K562 (cell line): Measurements from ENCODE around the gene PPP1R12B. TPM values are rescaled to one million over a fixed set of nuclear protein-coding genes. Genes with fewer than 3 reads are reported as not detected.

Source experiments
- ATF1 ChIP-seq, 2 experiments: fragments of 450-650 bp in 1 of 2; IDR thresholded peaks; 2 replicates each; pipeline ENCODE4 v1.6.1; 2016; ENCODE audit warnings: missing compliant biosample characterization in 1 of 2, missing genetic modification characterization in 1 of 2
- CBFA2T2 ChIP-seq: fragments of 450-650 bp; conservative IDR thresholded peaks from 2 replicates; pipeline ENCODE4 v1.6.1; 2017; ENCODE audit warnings: mild to moderate bottlenecking
- CEBPB ChIP-seq: fragments of 450-650 bp; IDR thresholded peaks from 2 replicates; pipeline ENCODE4 v1.6.1; 2016; ENCODE audit warnings: missing genetic modification characterization, missing compliant biosample characterization
- CSDE1 ChIP-seq, 2 experiments: fragments of 450-650 bp; IDR thresholded peaks; 2 replicates each; pipeline ENCODE4 v1.6.1; 2016; ENCODE audit warnings: mild to moderate bottlenecking in 1 of 2
- DPF2 ChIP-seq: fragments of 450-650 bp; IDR thresholded peaks from 2 replicates; pipeline ENCODE4 v1.6.1; 2016
- ELF2 ChIP-seq: fragments of 250-450 bp; sonication (Bioruptor Pico); IDR thresholded peaks from 2 replicates; pipeline ENCODE4 v1.5.0; 2021; ENCODE audit warnings: mild to moderate bottlenecking
- EP300 ChIP-seq: IDR thresholded peaks from 2 replicates; pipeline ENCODE4 v1.6.1; 2012; ENCODE audit warnings: low read length, improper control_type of control experiment
- HDAC1 ChIP-seq, 2 experiments: fragments of 450-650 bp; IDR thresholded peaks; 2 replicates each; pipeline ENCODE4 v1.6.1; 2016 to 2017; ENCODE audit warnings: inconsistent platforms in 1 of 2, mild to moderate bottlenecking in 1 of 2, moderate library complexity in 1 of 2
- HDAC2 ChIP-seq: fragments of 450-650 bp; IDR thresholded peaks from 2 replicates; pipeline ENCODE4 v1.6.1; 2016; ENCODE audit warnings: mild to moderate bottlenecking
- KLF16 ChIP-seq: IDR thresholded peaks from 2 replicates; pipeline ENCODE4 v1.6.1; 2016; ENCODE audit warnings: antibody characterized with exemption
- MAFG ChIP-seq: fragments of 450-650 bp; conservative IDR thresholded peaks from 2 replicates; pipeline ENCODE4 v1.6.1; 2016; ENCODE audit warnings: missing genetic modification characterization, missing compliant biosample characterization
- MIER1 ChIP-seq: fragments of 450-650 bp; IDR thresholded peaks from 2 replicates; pipeline ENCODE4 v1.6.1; 2016; ENCODE audit warnings: antibody characterized with exemption, mild to moderate bottlenecking, low read depth
- MTA2 ChIP-seq: fragments of 450-650 bp; IDR thresholded peaks from 2 replicates; pipeline ENCODE4 v1.6.1; 2016; ENCODE audit warnings: low read depth
- POLR3G ChIP-seq: IDR thresholded peaks from 2 replicates; pipeline ENCODE4 v1.6.1; 2011; ENCODE audit not compliant: insufficient read length, insufficient replicate concordance; ENCODE audit errors: extremely low read depth
- PTTG1 ChIP-seq: fragments of 450-650 bp; IDR thresholded peaks from 2 replicates; pipeline ENCODE4 v1.6.1; 2016; ENCODE audit warnings: low read depth, mild to moderate bottlenecking, missing genetic modification characterization, missing compliant biosample characterization
- RAD51 ChIP-seq: fragments of 450-650 bp; IDR thresholded peaks from 2 replicates; pipeline ENCODE4 v1.7.1; 2016; ENCODE audit warnings: low read depth, mild to moderate bottlenecking, borderline replicate concordance
- SMAD4 ChIP-seq: fragments of 250-450 bp; sonication (Bioruptor Pico); conservative IDR thresholded peaks from 2 replicates; pipeline ENCODE4 v1.8.0; 2021; ENCODE audit warnings: inconsistent platforms, mild to moderate bottlenecking, moderate library complexity
- SMARCC2 ChIP-seq: fragments of 450-650 bp; IDR thresholded peaks from 2 replicates; pipeline ENCODE4 v1.6.1; 2017; ENCODE audit warnings: antibody characterized with exemption, moderate library complexity, mild to moderate bottlenecking, low read depth
- ZNF699 ChIP-seq: fragments of 250-450 bp; sonication (Bioruptor Pico); IDR thresholded peaks from 2 replicates; pipeline ENCODE4 v1.8.0; 2021; ENCODE audit warnings: mild to moderate bottlenecking, moderate library complexity; ENCODE audit not compliant: insufficient replicate concordance
- polyA plus RNA-seq, 8 experiments: library from polyadenylated mRNA; depleted of rRNA in 4 of 8; stranded (reverse) in 5 of 8; unstranded in 3 of 8; fragments of >200 nt; fragmentation: Nextera tagmentation in 2 of 8; fragmentation: Illumina TruSeq in 1 of 8; extraction: Ambion mirVana in 2 of 8; extraction: Trizol in 1 of 8; gene quantifications; 2 replicates each; pipeline versions ENCODE4 v1.2.1 to v1.2.3, GENCODE V29; 2011 to 2014; ENCODE audit warnings: inconsistent platforms in 1 of 8, missing spikeins in 1 of 8
- total RNA-seq, 7 experiments: library from RNA; depleted of rRNA in 6 of 7; stranded (reverse); fragments of >200 nt in 6 of 7; fragmentation: Illumina TruSeq in 2 of 7; extraction: Trizol in 2 of 7; gene quantifications; 2 replicates each; pipeline versions ENCODE4 v1.2.1 to v1.2.3, GENCODE V29; 2011 to 2021; ENCODE audit warnings: low replicate concordance in 1 of 7
- TF ChIP-seq, protein P1 (sequence below): fragments of 250-450 bp; sonication (Bioruptor Pico); IDR thresholded peaks from 2 replicates; pipeline ENCODE4 v1.8.0; 2021; ENCODE audit warnings: moderate library complexity, mild to moderate bottlenecking, inconsistent platforms
- TF ChIP-seq, protein P2 (sequence below), 2 experiments: fragments of 450-650 bp; conservative IDR thresholded peaks; 2 replicates each; pipeline ENCODE4 v1.6.1; 2017; ENCODE audit warnings: mild to moderate bottlenecking in 2 of 2, moderate library complexity in 2 of 2
- TF ChIP-seq, protein P3 (sequence below): sonication (generic); formaldehyde crosslinking; IDR thresholded peaks from 2 replicates; pipeline ENCODE4 v1.8.0; 2023; ENCODE audit warnings: mild to moderate bottlenecking, missing genetic modification reagents

PPP1R12B gene
- total and polyA plus RNA-seq, 9 of the 15 experiments (the other 6 are each of a cell fraction or from before 2014, with no cell fraction given) = 0.73 to 16.9 (median 13.6) TPM

DNA sequence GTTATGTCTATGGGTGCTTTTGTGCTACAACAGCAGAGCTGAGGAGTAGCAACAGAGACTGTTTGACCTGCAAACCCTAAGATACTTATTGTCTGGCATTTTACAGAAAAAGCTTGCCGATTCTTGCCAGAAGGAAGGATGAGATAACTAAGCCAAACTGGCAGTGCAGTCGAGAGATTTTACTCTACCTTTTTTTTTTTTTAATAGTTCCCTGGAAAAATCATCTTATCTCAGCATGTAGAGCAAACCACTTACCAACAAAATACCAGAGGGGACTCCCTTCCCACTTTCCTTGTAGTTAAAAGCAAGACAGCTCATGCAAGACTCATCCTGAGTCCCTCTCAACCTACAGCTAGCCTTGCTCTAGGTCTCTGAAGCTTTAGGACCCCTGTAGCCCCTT, 228.9 kb downstream of the PPP1R12B start (continued):
- TF ChIP-seq, protein P1, sequence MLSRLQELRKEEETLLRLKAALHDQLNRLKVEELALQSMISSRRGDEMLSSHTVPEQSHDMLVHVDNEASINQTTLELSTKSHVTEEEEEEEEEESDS (CRISPR knock-in tag) = no peak
- TF ChIP-seq ZNF699 (CRISPR knock-in tag) (no peak), POLR3G (no peak), EP300 (peak; percentile 53; the same call in 1 of the 2 replicates), MTA2 (peak; percentile 70), CSDE1 (IDR thresholded peaks at IDR 0.05) (no peak), SMARCC2 (no peak), RAD51 (peak; percentile 15; the same call in 1 of the 2 replicates), CEBPB (tag) (no peak), ATF1 (CRISPR knock-in tag; IDR thresholded peaks at IDR 0.05) (no peak), ATF1 (tag; IDR thresholded peaks at IDR 0.05) (no peak), ELF2 (no peak), KLF16 (0 out of 2 replicates have a peak, but pooled peaks have one; percentile 15), DPF2 (peak; percentile 43; the same call in 1 of the 2 replicates), CBFA2T2 (peak; percentile 83), MAFG (tag) (no peak), MIER1 (no peak), SMAD4 (peak; percentile 88), HDAC1 (IDR thresholded peaks at IDR 0.05) (peak in 1 of 2 experiments; percentile 63; a peak in 2 of 4 replicates), HDAC2 (peak; percentile 72; the same call in 1 of the 2 replicates), PTTG1 (no peak)
- TF ChIP-seq, protein P2, sequence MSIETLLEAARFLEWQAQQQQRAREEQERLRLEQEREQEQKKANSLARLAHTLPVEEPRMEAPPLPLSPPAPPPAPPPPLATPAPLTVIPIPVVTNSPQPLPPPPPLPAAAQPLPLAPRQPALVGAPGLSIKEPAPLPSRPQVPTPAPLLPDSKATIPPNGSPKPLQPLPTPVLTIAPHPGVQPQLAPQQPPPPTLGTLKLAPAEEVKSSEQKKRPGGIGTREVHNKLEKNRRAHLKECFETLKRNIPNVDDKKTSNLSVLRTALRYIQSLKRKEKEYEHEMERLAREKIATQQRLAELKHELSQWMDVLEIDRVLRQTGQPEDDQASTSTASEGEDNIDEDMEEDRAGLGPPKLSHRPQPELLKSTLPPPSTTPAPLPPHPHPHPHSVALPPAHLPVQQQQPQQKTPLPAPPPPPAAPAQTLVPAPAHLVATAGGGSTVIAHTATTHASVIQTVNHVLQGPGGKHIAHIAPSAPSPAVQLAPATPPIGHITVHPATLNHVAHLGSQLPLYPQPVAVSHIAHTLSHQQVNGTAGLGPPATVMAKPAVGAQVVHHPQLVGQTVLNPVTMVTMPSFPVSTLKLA (conservative IDR thresholded peaks at IDR 0.05) = no peak
- TF ChIP-seq, protein P3, sequence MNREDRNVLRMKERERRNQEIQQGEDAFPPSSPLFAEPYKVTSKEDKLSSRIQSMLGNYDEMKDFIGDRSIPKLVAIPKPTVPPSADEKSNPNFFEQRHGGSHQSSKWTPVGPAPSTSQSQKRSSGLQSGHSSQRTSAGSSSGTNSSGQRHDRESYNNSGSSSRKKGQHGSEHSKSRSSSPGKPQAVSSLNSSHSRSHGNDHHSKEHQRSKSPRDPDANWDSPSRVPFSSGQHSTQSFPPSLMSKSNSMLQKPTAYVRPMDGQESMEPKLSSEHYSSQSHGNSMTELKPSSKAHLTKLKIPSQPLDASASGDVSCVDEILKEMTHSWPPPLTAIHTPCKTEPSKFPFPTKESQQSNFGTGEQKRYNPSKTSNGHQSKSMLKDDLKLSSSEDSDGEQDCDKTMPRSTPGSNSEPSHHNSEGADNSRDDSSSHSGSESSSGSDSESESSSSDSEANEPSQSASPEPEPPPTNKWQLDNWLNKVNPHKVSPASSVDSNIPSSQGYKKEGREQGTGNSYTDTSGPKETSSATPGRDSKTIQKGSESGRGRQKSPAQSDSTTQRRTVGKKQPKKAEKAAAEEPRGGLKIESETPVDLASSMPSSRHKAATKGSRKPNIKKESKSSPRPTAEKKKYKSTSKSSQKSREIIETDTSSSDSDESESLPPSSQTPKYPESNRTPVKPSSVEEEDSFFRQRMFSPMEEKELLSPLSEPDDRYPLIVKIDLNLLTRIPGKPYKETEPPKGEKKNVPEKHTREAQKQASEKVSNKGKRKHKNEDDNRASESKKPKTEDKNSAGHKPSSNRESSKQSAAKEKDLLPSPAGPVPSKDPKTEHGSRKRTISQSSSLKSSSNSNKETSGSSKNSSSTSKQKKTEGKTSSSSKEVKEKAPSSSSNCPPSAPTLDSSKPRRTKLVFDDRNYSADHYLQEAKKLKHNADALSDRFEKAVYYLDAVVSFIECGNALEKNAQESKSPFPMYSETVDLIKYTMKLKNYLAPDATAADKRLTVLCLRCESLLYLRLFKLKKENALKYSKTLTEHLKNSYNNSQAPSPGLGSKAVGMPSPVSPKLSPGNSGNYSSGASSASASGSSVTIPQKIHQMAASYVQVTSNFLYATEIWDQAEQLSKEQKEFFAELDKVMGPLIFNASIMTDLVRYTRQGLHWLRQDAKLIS (CRISPR knock-in tag) = no peak
